BJ (cell line): Measurements from ENCODE around the gene CRX. TPM values are rescaled to one million over a fixed set of nuclear protein-coding genes. Genes with fewer than 3 reads are reported as not detected.
A peak's percentile ranks its signal among the peaks of the same experiment; 100 is the strongest.
"Not testable (repeated sequence)": the region's sequence is repeated elsewhere in the genome, so short reads cannot be mapped to it uniquely, and the experiment has no call there.

Experiments used
- CTCF ChIA-PET: fragments of 350-600 bp; formaldehyde crosslinking; extraction: SDS; loops from one replicate; lab custom pipeline; 2021; ENCODE audit warnings: antibody characterized with exemption, inconsistent platforms; lab: Yijun Ruan, JAX
- POLR2A ChIA-PET: fragments of 300-600 bp; sonication (Branson Sonifier 250); formaldehyde crosslinking; extraction: SDS; loops from one replicate; lab custom pipeline; 2021; ENCODE audit warnings: antibody characterized with exemption; lab: Charles Lee
- DNase-seq: peaks from one replicate; pipeline ENCODE4 v3.0.0-alpha.2; 2011; ENCODE audit warnings: low read depth
- H3K27me3 ChIP-seq: 2 replicates; pipeline ENCODE4 v1.6.0; 2011; ENCODE audit warnings: low read length; ENCODE audit not compliant: control insufficient read depth, insufficient read depth
- H3K36me3 ChIP-seq: 2 replicates; pipeline ENCODE4 v1.5.1; 2011; ENCODE audit warnings: low read length; ENCODE audit not compliant: control insufficient read depth, insufficient read depth
- H3K4me3 ChIP-seq: 2 replicates; pipeline ENCODE4 v1.5.1; 2011; ENCODE audit warnings: low read depth, mild to moderate bottlenecking, control low read depth, low read length
- polyA plus RNA-seq: library from polyadenylated mRNA; depleted of rRNA; stranded (reverse); fragments of >200 nt; gene quantifications from 2 replicates; pipeline ENCODE4 v1.2.3, GENCODE V29; 2011
- TF ChIP-seq, protein P1 (sequence below): IDR thresholded peaks from 2 replicates; pipeline ENCODE4 v1.5.1; 2011; ENCODE audit warnings: low read depth, mild to moderate bottlenecking, control low read depth, inconsistent platforms, low read length, moderate library complexity; ENCODE audit not compliant: insufficient read depth

CRX gene
- polyA plus RNA-seq, 1 experiment = not detected

DNA sequence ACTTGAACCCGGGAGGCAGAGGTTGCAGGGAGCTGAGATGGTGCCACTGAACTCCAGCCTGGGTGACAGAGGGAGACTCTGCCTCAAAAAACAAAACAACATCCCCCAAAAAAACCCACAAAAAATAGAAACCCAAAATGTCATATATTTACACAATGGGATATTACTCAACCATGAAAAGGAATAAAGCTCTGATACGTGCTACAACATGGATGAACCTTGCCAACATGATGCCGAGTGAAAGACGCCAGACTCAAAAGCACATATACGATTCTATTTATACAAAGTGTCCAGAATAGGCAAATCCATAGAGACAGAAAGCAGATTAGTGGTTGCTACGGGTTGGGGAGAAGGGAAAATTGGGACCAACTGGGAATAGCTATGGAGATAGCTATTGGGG is 15.3 kb upstream of the CRX start:
- ChIA-PET POLR2A (no interaction called here), CTCF (interaction anchor here (1.0 to 1.4 kb wide), 3 partner anchors 15 to 370 kb away, joined by 3 to 4 read pairs (median 3); no protein-coding TSS in a partner anchor)
- TF ChIP-seq, protein P1, sequence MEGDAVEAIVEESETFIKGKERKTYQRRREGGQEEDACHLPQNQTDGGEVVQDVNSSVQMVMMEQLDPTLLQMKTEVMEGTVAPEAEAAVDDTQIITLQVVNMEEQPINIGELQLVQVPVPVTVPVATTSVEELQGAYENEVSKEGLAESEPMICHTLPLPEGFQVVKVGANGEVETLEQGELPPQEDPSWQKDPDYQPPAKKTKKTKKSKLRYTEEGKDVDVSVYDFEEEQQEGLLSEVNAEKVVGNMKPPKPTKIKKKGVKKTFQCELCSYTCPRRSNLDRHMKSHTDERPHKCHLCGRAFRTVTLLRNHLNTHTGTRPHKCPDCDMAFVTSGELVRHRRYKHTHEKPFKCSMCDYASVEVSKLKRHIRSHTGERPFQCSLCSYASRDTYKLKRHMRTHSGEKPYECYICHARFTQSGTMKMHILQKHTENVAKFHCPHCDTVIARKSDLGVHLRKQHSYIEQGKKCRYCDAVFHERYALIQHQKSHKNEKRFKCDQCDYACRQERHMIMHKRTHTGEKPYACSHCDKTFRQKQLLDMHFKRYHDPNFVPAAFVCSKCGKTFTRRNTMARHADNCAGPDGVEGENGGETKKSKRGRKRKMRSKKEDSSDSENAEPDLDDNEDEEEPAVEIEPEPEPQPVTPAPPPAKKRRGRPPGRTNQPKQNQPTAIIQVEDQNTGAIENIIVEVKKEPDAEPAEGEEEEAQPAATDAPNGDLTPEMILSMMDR = no peak
- Histone ChIP-seq H3K4me3 (no peak overlapping the region), H3K36me3 (no peaks in the 10 kb centered on the region), H3K27me3 (no peaks in the 10 kb centered on the region)
- DNase-seq = no peak

- CTCF ChIA-PET = interaction anchor here (0.7 to 3.7 kb wide), 2 partner anchors 50 to 52 kb away, joined by 3 to 18 read pairs; no protein-coding TSS in a partner anchor
- H3K4me3 ChIP-seq = no peak overlapping the region
These were observed 8.3 kb upstream of the CRX start for GRCh38 chr19:47813304-47813994.

GRCh38 chr19:47813995-47814328 is 7.8 kb upstream of the CRX start:
- ChIA-PET CTCF (interaction anchor here (1.1 to 3.7 kb wide), 4 partner anchors 11 to 50 kb away, joined by 3 to 18 read pairs (median 5); no protein-coding TSS in a partner anchor), POLR2A (no interaction called here)
- TF ChIP-seq, protein P1 = no peak

More at GRCh38 chr19:47813304-47813994, 8.3 kb upstream of the CRX start:
- TF ChIP-seq, protein P1 = peak; percentile 68
- Histone ChIP-seq H3K36me3 (no peaks in the 10 kb centered on the region), H3K27me3 (no peaks in the 10 kb centered on the region)
- POLR2A ChIA-PET = no interaction called here
- no peak for DNase-seq

GRCh38 chr19:47816270-47816669 is 5.5 kb upstream of the CRX start:
- H3K27me3 ChIP-seq, H3K4me3 ChIP-seq, POLR2A ChIA-PET, DNase-seq, H3K36me3 ChIP-seq: not testable (repeated sequence)
- CTCF ChIA-PET = interaction anchor here (0.6 to 3.7 kb wide), 5 partner anchors 11 to 128 kb away, joined by 3 to 18 read pairs (median 3); no protein-coding TSS in a partner anchor

More at GRCh38 chr19:47813995-47814328, 7.8 kb upstream of the CRX start:
- Histone ChIP-seq H3K36me3 (no peaks in the 10 kb centered on the region), H3K4me3 (no peak overlapping the region), H3K27me3 (no peaks in the 10 kb centered on the region)
- DNase-seq = no peak

- DNase-seq, POLR2A ChIA-PET, H3K4me3 ChIP-seq, CTCF ChIA-PET, H3K36me3 ChIP-seq: not testable (repeated sequence)
- H3K27me3 ChIP-seq = peaks cover 15% of the 10 kb centered on the region
These were observed 3.5 kb upstream of the CRX start for GRCh38 chr19:47818221-47818620.

- Histone ChIP-seq H3K27me3 (peaks cover 15% of the 10 kb centered on the region), H3K4me3 (no peak overlapping the region), H3K36me3 (no peaks in the 10 kb centered on the region)
- POLR2A ChIA-PET = no interaction called here
- DNase-seq = no peak
- TF ChIP-seq, protein P1 = no peak
- CTCF ChIA-PET = interaction anchor here (0.6 to 2.2 kb wide), 2 partner anchors 15 to 44 kb away, joined by 3 to 7 read pairs; no protein-coding TSS in a partner anchor
These were observed 1.9 kb upstream of the CRX start for GRCh38 chr19:47819858-47820257.
